ENCODE results near the gene F9. TPM values are rescaled to one million over a fixed set of nuclear protein-coding genes. Genes with fewer than 3 reads are reported as not detected.

Gene F9
- total and polyA plus RNA-seq, 11 donors: not detected

DNA sequence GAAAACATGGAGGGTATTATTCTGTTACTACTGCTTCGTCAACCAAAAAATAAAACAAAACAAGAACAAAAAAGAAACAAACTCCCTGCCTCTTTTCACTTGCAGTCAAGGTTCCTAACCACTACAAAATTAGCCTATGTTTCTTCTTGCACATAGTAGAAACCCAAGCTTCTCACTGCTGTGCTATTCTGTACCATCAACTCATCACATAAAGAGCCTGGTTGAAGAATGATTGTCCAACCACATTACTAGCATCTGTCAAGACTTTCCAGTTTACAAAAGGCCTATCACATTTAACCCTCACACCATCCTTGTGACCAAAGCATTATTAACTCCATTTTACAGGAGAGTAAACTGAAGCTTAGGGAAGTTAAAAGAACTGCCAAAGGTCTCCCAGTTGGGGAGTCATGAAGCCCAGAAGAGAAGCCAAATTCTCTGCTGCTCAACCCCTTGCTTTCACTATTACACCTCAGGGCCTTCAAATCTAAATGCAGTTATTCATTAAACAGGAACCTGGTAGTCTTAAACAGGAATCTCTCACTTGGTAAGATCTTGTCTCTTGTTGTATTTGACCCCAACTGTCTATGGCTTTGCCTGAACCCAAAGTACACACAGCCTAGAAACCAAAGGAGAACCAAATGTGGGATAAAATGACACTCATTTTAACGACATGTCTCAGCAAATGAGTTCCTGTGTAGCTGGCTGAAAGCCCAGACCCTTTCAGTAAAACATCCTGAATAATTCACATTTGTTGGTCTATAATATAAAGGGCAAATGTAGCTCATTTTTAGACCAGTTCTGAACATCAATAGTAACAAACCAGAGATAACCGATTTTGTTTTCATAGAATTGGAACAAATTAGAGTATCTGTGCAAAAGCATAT is 8.6 kb downstream of the F9 start:
- H3K4me1 ChIP-seq: no peaks in the 10 kb centered on the region
- ATAC-seq (no peak), DNase-seq (no peak)
- no peak overlapping the region for H3K4me3 ChIP-seq
- WGBS, 4 donors: 46 to 62% (median 54%) methylated on average over 3 of the region's 3 CpGs
- H3K27me3 ChIP-seq: peaks cover 0 to 8% (median 0%) of the 10 kb centered on the region in 9 donors
- no peak for TF ChIP-seq POLR2A (IDR thresholded peaks at IDR 0.05)
- TF ChIP-seq, protein P1, sequence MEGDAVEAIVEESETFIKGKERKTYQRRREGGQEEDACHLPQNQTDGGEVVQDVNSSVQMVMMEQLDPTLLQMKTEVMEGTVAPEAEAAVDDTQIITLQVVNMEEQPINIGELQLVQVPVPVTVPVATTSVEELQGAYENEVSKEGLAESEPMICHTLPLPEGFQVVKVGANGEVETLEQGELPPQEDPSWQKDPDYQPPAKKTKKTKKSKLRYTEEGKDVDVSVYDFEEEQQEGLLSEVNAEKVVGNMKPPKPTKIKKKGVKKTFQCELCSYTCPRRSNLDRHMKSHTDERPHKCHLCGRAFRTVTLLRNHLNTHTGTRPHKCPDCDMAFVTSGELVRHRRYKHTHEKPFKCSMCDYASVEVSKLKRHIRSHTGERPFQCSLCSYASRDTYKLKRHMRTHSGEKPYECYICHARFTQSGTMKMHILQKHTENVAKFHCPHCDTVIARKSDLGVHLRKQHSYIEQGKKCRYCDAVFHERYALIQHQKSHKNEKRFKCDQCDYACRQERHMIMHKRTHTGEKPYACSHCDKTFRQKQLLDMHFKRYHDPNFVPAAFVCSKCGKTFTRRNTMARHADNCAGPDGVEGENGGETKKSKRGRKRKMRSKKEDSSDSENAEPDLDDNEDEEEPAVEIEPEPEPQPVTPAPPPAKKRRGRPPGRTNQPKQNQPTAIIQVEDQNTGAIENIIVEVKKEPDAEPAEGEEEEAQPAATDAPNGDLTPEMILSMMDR (IDR thresholded peaks at IDR 0.05): no peak
- no peaks in the 10 kb centered on the region for H3K9me3 ChIP-seq
- intact Hi-C loops (cut with DNase I): no loop called here
- no peaks in the 10 kb centered on the region for H3K36me3 ChIP-seq
- no peak overlapping the region for H3K27ac ChIP-seq

DNA sequence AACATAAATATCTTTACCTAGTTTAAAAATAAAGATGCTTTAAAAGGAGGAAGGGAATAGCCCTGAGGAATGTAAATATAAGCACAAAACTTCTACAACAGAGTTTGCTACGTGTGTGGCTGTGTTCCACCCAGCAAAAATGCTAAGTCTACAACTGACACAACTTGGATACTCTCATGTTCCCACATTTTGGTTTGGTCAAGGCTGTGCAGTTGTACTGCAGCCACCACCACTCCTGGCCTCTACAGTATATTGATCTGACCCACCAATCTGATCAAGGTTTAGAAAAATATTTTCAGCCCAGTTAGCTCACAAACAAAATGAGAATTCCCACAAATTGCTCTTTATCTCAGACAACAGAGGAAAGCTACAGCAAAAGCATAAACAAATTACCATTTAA is 12.1 kb downstream of the F9 start:
- no peak overlapping the region for H3K27ac ChIP-seq
- H3K9me3 ChIP-seq: no peaks in the 10 kb centered on the region
- no peaks in the 10 kb centered on the region for H3K36me3 ChIP-seq
- no peak for TF ChIP-seq POLR2A (IDR thresholded peaks at IDR 0.05)
- TF ChIP-seq, protein P1 (IDR thresholded peaks at IDR 0.05): no peak
- intact Hi-C loops (cut with DNase I): no loop called here
- ATAC-seq (no peak), DNase-seq (no peak)
- no peaks in the 10 kb centered on the region for H3K4me1 ChIP-seq
- peaks cover 0 to 8% (median 0%) of the 10 kb centered on the region in 9 donors for H3K27me3 ChIP-seq
- no peak overlapping the region for H3K4me3 ChIP-seq
- WGBS, 4 donors: 42 to 78% (median 62%) methylated on average over 1 of the region's 1 CpG

DNA sequence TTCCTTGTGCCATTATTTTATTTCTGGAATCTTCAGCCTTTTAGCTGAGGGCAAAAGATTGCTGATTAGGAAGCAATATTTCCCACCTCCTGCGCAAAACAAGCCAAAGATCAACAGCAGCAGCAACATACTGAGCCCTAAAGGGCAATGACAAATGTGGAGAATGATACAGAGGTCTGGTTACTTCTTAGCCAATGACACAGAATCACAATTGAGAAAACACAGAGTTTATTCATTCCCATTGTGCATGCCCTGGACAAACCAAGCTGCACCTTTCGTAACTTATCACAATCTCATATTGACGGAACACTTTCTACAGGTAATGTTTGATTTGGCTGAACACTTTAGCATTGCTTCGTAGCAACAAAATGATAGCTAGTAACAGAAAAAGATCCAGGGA is 13.4 kb downstream of the F9 start:
- Histone ChIP-seq H3K4me1 (no peaks in the 10 kb centered on the region), H3K27ac (no peak overlapping the region), H3K9me3 (no peaks in the 10 kb centered on the region), H3K4me3 (no peak overlapping the region), H3K36me3 (no peaks in the 10 kb centered on the region), H3K27me3 (peaks cover 0 to 8% (median 0%) of the 10 kb centered on the region in 9 donors)
- WGBS, 4 donors: 85 to 94% (median 92%) methylated on average over 4 of the region's 4 CpGs
- TF ChIP-seq, protein P1 (IDR thresholded peaks at IDR 0.05): no peak
- TF ChIP-seq POLR2A (IDR thresholded peaks at IDR 0.05): no peak
- no peak for DNase-seq
- intact Hi-C loops (cut with DNase I): no loop called here
- no peak for ATAC-seq

DNA sequence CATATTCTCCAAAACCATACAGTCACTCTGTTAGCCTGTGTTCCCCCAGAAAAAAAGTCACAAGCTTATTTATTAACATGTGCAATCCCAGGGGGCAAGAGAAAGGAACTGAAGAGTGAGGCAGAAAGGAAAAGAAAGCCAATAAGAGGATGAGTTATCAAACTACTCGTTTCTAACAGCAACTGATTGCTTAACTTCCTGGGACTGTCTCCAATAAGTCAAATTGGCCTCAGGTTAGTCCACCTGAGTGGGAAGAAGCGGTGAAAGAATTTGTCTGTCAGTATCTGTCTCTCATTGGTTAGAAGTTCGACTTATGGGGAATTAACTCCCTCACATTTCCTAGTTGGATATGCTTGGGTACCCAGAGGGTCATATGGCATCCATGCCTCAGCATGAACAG is 14.1 kb downstream of the F9 start:
- Histone ChIP-seq H3K9me3 (no peaks in the 10 kb centered on the region), H3K4me3 (no peak overlapping the region), H3K27ac (no peak overlapping the region), H3K27me3 (peaks cover 0 to 8% (median 0%) of the 10 kb centered on the region in 9 donors), H3K36me3 (no peaks in the 10 kb centered on the region), H3K4me1 (no peaks in the 10 kb centered on the region)
- ATAC-seq: no peak
- intact Hi-C loops (cut with DNase I): no loop called here
- WGBS, 4 donors: 43 to 75% (median 61%) methylated on average over 3 of the region's 3 CpGs
- no peak for TF ChIP-seq POLR2A (IDR thresholded peaks at IDR 0.05)
- TF ChIP-seq, protein P1 (IDR thresholded peaks at IDR 0.05): no peak
- DNase-seq: no peak
